Mesothelial cell of epicardium (in vitro differentiated cells): ENCODE results near the gene NOM1. TPM values are rescaled to one million over a fixed set of nuclear protein-coding genes. Genes with fewer than 3 reads are reported as not detected.

Experiments used
- total RNA-seq: library from RNA; stranded (reverse); gene quantifications from 3 replicates; pipeline ENCODE4 v1.2.1, GENCODE V29; 2021

Gene NOM1
- total RNA-seq, 1 donor from 2014 or later = 29.1 TPM

Other genes with a start within 250 kb of the NOM1 start
- 61.9 to 69.3 TPM (median 62.3 TPM) in 3 replicates for gene LMBR1, start 56.5 kb upstream of the NOM1 start, total RNA-seq
- gene MNX1, start 61.0 kb downstream of the NOM1 start, total RNA-seq = not detected in 3 replicates
- gene UBE3C, start 189.2 kb downstream of the NOM1 start, total RNA-seq = 56.4 to 58.8 TPM (median 57.1 TPM) in 3 replicates